NCI-H446 (cell line): ENCODE measurements around the gene UBAC1.

Experiments used
- DNase-seq, 2 experiments: peaks; one replicate each; lab custom pipeline; 2025; lab: John Stamatoyannopoulos, UW

The UBAC1 gene, protein sequence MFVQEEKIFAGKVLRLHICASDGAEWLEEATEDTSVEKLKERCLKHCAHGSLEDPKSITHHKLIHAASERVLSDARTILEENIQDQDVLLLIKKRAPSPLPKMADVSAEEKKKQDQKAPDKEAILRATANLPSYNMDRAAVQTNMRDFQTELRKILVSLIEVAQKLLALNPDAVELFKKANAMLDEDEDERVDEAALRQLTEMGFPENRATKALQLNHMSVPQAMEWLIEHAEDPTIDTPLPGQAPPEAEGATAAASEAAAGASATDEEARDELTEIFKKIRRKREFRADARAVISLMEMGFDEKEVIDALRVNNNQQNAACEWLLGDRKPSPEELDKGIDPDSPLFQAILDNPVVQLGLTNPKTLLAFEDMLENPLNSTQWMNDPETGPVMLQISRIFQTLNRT

DNA sequence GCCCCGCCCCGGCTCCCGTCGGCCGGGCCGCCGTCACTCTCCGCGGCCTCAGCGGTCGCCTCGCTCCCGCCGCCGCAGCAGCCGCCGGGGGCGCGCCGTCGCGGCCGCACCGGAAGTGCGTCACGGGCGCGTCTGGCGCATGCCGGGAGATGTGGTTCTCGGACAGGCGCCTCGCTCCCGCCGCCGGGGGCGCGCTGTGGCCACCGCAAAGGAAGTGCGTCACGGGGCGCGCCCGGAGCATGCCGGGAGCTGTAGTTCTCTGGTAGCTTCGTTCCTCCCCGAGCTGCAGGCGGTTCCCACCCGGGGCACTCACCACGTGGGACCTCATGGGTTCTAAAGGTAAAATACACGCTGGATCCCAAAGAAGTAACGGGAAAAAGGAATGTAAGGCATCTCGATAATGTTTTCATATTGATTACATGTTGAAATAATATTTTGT lies at the start of gene UBAC1:
Gene UBAC1, minus strand, starts transcription at position 97 of the 439 bp plus-strand sequence. CDS start 211 bp downstream, outside the sequence.
- DNase-seq, result peak; percentile 63 to 92

DNA sequence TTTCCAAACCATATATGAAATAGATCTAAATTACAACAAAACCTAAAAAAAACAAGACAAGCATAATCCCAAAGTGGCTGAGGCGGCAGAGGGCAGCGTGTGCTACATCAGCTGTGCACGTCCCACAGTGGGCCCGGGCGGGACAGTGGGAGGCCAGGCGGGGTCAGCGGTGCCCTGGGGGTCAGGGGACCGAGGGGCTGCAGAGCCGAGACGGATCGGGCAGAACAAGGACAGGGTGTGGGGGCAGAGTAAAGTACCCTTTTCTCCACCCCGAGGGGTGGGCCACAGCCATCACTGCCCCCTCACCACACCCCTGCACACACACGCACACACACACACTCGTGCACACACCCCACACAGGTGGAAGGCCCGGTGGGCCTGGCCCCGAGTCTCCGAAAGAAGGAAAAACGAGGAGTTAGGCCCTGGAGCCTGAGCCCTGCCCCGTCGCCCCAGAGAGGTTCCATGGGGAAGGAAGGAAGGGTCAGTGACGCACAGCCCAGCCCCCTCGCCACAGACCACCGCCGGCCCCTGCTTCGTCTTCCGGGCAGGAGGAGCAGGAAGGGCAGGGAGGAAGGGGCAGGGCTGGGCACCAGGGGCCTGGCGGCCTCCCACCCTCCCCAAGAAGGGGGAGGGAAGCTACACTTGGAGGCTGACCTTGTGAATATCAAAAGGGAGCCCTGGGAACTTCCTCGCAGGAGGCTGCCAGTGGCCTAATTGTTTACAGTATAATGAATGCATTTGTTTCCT lies 49.6 kb upstream of the UBAC1 start:
- no peak for DNase-seq

DNA sequence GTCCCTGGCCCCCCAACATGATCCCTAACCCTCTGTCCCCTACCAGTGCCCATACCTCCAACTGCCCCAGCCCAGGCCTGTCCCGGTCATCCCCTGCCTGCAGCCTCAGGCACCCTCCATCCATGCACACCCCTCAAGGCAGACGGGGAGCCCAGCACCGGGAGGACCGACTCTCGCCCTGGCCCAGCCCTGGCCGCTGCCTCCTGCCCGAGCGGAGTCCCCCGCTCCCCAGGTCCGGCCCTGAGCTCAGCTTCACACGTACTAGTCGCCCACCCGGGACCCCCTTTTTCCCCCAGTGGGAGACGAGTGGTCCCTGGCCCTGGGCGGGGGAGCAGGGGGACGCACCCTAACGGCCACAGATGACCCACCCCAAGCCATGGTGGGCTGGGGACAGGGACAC lies 49.0 kb upstream of the UBAC1 start:
- DNase-seq, result no peak

DNA sequence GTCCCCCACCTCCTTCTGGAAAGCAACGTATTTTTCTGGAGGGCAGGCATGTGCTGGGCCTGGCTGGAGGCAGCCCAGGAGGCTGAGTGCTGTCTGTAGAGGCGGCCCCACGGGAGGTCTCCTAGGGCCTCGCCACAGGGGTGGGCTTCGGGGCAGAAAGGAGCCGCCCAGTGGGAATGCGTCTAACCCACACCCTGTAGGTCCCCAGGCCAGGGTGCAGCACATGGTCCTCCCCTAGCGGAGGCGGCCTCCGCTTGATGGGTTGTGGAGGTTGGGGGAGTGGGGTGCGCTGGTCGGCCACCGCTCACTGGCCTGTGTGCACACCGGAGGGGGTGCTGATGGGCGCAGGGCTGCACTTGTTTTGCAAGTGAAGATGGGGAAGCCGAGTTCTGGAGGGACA lies 48.3 kb upstream of the UBAC1 start:
- DNase-seq, result no peak

DNA sequence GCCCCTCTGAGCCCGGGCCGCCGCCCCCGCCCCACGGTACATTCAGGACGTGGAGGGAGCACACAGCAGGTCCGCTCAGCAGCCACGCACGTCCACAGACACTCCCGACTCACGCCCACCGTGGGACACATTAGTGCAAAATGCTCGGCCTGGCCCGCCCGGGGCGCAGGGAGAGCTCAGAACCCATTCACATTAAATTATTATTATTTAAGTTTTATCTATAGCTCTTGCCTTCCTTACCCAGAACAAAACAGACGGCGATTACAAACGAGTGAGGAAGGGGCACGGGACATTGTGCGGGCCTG lies 47.5 kb upstream of the UBAC1 start:
- no peak for DNase-seq

DNA sequence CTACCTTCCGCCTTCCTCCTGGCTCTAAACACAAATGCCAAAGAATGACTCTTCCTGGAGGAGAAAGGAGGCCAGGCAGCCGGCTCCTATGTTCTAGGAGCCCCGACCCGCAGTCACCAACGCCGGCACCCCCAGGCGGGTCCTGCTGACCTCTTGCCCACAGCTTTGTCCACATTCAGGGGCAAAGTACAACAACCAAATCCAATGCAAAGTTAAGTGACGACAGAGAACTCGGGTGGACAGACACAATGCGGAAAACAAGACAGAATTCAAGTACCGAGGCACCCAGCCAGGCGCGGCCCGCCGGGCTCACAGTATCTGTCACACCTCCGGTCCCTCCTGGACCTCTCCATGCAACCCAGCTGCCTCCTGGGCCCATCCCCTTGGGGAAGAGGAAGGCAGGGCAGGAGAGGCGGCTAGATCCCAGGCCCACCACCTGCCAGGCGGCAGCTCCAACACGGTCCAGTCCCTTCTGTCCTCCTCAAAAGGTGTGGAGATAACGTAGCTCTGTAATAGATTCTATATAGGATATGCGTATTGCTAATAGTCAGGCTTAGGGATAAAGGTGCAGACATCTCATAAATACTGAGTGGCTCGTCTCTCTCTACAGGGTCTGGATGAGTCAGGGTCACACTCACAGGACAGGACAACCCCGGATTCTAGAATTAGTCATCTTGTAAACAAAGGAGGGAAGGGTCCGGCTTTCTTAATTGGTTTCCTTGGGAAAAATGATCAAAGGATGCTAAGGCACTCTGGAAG lies 46.9 kb upstream of the UBAC1 start:
- DNase-seq, result no peak

DNA sequence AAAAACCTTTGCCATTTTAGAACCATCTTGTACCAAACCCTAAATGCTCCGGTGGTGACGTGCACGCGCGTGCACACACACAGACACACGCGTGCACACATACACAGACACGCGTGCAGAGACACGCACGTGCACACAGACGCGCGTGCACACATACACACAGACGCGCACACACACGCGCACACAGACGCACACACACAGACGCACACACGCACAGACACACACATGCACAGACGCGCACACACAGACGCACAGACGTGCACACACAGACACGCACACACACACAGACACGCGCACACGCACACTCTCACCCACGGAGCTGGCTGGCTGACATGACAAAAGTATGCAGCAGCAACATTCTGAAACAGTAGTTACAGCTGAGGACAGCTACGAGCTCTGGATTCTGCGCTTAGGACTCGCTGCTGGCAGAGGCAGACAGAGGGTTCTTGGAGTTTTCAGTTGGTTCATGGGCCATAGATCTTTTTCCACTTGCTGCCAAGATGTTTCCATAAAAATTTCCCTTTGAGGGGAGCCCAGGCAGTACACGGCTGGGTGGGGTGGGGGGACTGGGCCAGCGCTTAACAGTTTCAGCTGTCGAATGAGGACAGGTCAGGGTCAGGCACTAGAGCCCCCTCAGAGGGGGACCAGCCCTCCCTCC lies 46.2 kb upstream of the UBAC1 start:
- DNase-seq, result no peak

DNA sequence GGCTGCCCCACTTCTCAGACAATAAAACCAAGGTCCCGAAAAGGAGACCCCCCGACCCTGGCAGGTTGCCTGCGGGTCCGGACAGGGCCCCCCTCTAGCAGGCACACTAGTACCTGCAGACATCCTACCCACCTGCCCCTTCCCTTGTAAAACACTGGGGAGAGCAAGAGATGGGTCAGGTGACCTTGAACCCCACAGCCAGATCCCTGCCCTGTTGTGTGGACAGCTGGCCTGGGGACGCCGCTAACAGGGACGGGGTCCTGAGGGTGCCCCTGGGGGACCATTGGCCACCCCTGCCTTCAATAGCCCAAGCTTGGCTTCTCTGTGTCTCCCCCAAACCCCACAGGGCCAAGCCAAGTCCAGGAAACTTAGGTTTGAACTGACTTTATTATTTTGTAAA lies 45.0 kb upstream of the UBAC1 start:
- no peak for DNase-seq

DNA sequence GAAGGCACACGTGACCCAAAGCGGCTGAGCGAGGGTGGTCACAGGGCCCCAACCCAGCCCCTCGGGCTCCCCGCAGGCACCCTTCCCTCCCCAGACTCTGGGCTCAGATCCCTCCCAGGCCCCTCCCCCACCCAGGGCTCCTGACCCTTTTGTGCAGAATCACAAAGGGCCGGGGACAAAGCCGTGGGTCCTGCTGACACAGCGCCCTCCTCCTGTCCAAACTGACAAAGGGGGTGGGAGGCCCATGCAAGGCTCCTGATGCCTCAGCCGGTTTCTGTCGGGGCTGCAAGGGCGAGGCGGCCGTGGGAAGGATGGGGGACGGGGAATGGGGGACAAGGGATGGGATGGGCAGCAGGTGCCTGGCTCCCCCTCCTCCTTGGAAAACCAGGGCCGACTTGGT lies 43.5 kb upstream of the UBAC1 start:
- DNase-seq, result no peak

DNA sequence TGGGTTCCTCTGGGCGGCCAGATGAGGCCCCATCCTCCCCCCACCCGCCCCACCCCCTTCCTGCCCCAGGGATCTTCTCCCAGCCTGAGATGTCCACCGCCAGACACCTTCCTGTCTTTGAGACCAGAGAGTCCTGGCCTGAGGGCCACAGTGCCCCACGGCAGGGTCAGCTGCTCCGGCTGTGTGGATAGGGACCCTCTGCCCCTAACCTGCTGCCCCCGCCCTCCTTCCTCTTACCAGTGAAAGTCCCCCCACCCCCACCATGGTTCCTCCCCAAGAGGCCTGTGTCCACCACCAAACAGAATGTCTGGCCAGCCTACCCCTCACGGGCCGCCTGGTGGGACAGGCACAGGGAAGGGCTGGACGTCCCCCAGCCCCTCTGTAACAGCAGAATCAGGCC lies 43.0 kb upstream of the UBAC1 start:
- no peak for DNase-seq

DNA sequence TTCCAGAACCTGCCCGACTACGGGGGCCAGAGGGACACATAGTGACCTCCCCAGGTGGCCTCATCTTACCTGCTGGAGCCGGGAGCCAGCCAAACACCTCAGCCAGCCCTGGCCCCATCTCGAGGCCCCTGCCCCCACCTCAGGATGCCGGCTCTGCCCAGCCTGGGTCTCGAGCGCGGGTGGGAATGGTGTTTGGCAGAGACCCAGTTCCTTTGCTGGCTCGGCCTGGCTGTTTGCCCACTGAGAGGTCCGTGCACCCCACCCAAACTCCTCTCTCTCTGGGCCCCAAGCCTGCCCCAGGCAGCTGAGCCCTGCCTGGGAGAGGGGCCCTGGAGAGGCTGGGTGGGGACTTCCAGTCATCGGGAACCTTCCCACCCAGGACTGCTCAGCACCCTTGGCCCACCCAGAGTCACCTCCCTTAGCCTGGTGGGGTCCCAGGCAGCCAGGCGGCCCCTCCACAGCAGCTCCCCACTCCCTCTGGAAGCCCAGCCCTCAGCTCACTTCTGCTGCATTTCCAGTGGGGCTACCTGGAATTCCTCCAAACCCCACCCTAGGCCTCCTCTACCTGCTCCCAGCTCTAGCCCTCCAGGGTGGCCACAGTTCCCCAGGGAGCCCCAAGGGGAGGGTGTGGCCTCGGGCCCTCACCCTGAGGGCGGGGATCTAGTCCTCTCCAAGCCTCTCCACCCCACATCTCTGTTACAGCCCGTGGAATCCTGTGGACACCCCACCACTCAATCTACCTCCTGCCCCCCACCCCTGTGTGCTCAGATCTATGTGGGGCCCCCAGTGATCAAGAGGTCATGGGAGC lies 42.4 kb upstream of the UBAC1 start:
- no peak for DNase-seq

DNA sequence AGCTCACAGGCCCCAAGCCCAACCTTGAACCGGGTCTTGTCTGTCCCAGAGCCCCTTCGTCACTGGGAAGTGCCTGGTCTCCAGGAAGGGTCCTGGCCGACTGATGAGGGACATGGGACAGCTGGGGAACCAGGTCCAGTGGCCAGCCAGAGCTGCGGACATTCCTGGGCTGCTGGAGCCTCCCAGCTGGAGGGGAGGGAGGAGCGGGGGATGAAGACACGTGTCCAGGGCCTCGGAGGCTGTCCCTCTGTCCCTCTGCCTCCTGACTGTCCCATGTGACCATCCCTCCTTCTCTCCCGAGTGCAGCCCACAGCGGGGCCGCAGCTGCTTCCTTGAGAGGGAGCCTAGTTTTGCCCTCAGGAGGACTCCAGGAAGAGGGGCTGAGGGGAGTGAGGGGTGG lies 41.7 kb upstream of the UBAC1 start:
- DNase-seq, result no peak

DNA sequence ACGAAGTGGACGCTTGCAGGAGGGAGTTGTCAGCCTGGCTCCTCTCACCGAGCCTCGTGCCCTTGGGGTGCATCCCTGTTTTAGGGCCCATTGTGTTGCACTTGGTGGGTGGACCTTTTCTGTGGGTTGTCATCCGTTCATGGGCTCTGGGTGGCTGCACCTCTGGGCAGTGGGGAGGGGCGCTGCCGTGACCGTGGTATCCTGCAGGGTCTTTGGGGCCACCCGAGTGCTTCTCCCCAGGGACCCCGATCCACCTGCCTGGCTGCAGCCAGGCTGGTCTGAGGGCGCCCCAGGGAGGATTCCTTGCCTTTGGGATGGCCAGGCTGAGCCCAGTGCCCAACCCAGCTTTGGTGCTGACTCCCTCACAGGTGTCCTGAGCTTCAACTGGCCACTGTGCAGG lies 41.0 kb upstream of the UBAC1 start:
- DNase-seq, result no peak

DNA sequence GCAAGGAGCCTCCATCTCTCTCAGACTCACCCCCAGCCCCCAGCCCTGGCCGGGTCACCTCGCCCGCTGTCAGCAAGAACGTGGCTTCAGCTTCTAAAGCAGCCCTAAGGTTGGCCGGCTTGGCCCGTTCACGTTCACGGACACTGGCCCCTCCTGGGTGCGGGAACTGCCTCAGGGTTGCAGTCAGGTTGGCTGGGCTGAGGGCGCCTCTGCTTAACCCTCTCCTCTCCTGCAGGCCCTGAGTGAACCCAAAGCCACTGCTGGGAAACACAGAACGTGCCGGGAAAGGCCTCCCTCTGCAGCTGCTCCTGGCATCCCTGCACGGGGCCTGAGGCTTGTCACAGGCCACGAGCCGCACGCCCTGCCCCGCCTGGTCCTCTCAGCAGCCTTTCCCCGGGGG lies 40.1 kb upstream of the UBAC1 start:
- no peak for DNase-seq

DNA sequence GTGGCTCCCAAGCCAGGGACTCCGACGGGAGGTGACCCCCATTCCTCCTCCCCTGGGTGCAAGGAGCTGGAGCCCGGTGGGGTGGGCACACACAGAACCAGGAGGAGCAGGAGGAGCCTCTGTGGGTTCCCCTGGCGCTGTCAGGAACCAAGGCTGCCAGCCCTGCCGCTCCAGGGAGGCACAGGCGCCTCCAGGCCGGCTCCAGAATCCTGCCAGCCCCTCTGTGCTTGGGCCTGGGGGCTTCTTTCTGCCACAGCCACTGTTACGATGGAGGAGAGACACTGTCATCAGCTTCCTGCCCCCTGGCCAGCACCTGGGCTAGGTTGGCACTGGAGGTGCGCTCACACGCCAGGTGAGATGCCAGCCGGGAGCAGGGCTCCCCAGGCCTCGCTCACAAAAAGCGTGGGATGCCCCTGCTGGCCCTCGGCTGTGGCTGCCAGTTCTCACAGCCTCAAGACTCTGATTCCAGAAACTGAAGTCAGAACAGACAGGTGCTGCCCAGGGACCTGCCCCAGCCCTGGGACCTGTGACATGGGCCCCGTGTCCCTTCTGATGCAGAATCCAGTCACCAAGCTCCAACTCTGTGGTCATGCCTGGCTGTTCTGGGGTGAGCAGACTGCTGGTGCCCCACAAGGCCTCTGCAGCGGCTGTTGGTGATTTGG lies 37.4 kb upstream of the UBAC1 start:
- no peak for DNase-seq

DNA sequence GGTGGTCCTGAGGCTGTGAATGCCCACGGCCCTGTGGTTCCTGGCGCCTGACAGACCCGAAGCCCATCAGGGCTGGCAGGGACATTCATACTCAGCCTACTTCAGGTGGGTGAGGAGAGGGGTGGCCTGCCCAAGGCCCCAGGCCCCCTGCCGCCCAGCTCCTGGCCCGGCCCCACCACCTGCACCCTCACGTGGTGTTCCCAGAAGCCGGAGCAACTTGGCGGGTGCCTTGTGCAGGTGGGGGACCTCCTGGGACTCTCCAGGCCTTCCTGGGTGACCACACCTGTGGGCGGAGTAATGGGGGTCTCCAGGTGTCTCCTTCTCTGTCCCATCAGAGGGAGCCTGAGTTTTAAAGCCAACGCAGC lies 36.8 kb upstream of the UBAC1 start:
- DNase-seq, result no peak

DNA sequence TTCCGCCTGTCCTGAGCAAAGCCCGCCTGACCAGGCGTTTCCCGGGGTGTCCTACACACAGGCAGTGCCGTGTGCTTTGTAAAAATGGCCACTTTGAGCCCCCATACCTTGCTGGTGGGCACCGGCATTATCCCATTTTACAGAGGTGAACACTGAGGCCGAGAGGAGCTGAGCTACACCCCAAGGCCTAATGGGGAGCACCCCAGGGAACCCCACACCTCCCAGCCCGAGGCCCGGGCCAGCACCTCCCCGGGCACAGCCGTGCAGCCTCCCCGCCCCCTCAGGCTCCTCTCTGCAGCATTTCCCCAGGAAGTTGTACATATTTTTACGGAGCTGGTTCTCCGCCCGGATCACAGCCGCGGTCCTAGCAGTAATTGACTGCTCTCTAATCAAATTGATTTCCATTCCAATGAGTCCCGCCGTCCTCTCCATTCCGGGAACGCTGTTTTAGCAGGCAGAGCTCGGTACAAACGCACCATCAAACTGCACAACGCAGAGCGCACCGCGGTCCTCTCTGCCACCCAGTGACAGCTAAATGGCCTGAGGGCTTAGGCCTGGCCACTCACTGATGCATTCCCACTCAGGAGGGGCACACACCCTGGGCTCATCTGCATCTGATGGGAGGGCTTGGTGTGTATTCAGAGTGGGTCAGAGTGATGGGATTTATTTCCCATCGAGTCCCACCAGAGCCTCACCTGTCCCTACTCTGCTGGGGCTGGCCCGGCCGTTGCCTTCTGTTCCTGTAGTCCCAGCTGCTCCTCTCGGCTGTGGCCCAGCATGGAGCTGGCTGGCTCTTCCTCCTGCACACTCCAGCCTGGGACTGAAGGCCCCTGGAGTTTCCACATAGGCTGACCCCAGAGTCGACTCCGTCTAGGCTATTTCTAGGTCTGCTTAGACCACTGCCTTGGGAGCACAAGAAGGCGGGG lies 36.2 kb upstream of the UBAC1 start:
- no peak for DNase-seq

DNA sequence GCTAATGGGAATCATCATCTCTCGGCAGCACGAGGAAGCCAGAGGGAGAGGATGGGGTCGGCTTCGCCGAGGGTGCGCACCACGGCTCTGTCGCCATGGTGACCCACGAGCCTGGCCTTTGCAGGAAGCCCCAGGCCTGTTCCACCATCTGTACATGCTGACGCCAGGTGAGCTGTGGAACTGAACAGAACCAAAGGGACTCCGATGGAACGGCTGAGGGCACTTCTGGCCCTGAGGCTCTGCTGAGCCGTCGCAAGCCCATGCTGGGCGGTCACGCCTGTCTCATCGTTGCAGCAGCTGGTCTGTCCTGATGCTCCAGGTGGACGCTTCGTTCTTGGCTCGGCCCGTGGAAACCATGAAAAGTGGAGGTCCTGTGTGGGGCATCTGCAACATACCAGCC lies 34.6 kb upstream of the UBAC1 start:
- DNase-seq, result no peak

DNA sequence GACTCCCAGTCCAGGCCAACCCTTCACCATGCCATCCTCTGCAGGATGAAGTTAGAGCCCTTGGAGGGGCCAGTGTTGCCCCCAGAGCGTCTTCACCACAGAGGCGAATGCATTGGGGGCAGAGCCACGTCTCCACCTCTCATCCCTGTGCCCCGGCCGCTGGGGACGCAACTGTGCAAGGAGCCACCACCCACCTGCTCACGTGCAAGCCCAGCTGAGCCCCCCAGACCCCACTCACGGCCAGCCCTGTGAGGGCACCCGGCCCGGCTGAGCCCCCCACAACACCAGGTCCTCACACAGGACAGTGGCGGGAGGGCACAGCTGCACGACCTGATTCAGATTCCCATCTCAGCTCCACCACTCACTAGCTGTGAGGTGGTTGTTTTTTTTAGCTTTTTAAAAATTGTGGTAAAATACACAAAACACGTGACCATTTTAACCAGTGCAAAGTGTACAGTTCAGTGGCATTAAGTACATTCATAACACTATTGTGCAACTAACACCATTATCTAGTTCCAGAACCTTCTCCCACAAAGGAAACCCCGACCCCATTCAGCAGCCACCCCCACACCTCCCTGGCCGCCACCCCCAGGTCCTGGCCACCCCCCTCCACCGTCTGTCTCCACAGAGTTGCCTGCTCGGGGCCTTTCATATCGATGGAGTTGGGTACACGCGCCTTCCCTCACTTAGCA lies 33.5 kb upstream of the UBAC1 start:
- DNase-seq, result no peak
